Activated gamma-delta T cell treated with anti-CD3 and anti-CD28 coated beads, Interleukin-2, amount 50 U/mL, for 16 hours (primary cell): Measurements from ENCODE around the gene STK32B.

Experiments used
- DNase-seq: peaks from one replicate; pipeline ENCODE4 v3.0.0-alpha.2; 2020; ENCODE audit warnings: low read depth

Gene STK32B

GRCh38 chr4:5446595-5447226, 395.4 kb downstream of the STK32B start:
- no peak for DNase-seq

- DNase-seq, result no peak
These were observed 396.5 kb downstream of the STK32B start for GRCh38 chr4:5447755-5448154.

GRCh38 chr4:5448221-5448620, 396.9 kb downstream of the STK32B start:
- DNase-seq, result no peak

- no peak for DNase-seq
These were observed 400.0 kb downstream of the STK32B start for GRCh38 chr4:5451243-5451642.

- no peak for DNase-seq
These were observed 400.9 kb downstream of the STK32B start for GRCh38 chr4:5452156-5452555.

- no peak for DNase-seq
These were observed 403.8 kb downstream of the STK32B start for GRCh38 chr4:5455003-5455585.

GRCh38 chr4:5456296-5456845, 405.1 kb downstream of the STK32B start:
- no peak for DNase-seq

- no peak for DNase-seq
These were observed 407.4 kb downstream of the STK32B start for GRCh38 chr4:5458676-5459075.

GRCh38 chr4:5459236-5459635, 408.0 kb downstream of the STK32B start:
- DNase-seq, result no peak

- DNase-seq, result no peak
These were observed 409.0 kb downstream of the STK32B start for GRCh38 chr4:5460106-5460801.

- no peak for DNase-seq
These were observed 410.2 kb downstream of the STK32B start for GRCh38 chr4:5461477-5461876.

- no peak for DNase-seq
These were observed 411.1 kb downstream of the STK32B start for GRCh38 chr4:5462254-5462835.

- no peak for DNase-seq
These were observed 411.6 kb downstream of the STK32B start for GRCh38 chr4:5462896-5463295.

GRCh38 chr4:5463361-5463760, 412.1 kb downstream of the STK32B start:
- no peak for DNase-seq

GRCh38 chr4:5463936-5464650, 412.8 kb downstream of the STK32B start:
- no peak for DNase-seq

- DNase-seq, result no peak
These were observed 414.2 kb downstream of the STK32B start for GRCh38 chr4:5465529-5465928.

GRCh38 chr4:5465956-5466355, 414.7 kb downstream of the STK32B start:
- no peak for DNase-seq

- no peak for DNase-seq
These were observed 415.8 kb downstream of the STK32B start for GRCh38 chr4:5467111-5467510.

- no peak for DNase-seq
These were observed 418.0 kb downstream of the STK32B start for GRCh38 chr4:5469151-5469775.

GRCh38 chr4:5469861-5470260, 418.6 kb downstream of the STK32B start:
- DNase-seq, result no peak

GRCh38 chr4:5470318-5471198, 419.3 kb downstream of the STK32B start:
- DNase-seq, result no peak
